ENCODE data around the gene APIP. TPM values are rescaled to one million over a fixed set of nuclear protein-coding genes. Genes with fewer than 3 reads are reported as not detected.
"Not testable (repeated sequence)": the region's sequence is repeated elsewhere in the genome, so short reads cannot be mapped to it uniquely, and the experiment has no call there.

APIP gene
- total and polyA plus RNA-seq, 8 donors = 7.6 to 42.9 (median 31.0) TPM

GRCh38 chr11:34904421-34904955 lies 11.7 kb downstream of the APIP start:
- 80 to 91% (median 87%) methylated on average over 3 of the region's 3 CpGs for WGBS, 5 donors
- H3K36me3 ChIP-seq = peaks cover 0 to 11% (median 3%) of the 10 kb centered on the region in 4 donors
- peaks cover 4 to 26% (median 14%) of the 10 kb centered on the region in 4 donors for H3K4me1 ChIP-seq
- intact Hi-C loops (cut with DNase I; ENCODE audit: low total_unique reads) = no loop called here
- H3K9me3 ChIP-seq = peaks cover 7 to 28% (median 20%) of the 10 kb centered on the region in 4 donors
- DNase-seq = no peak
- H3K27me3 ChIP-seq = no peaks in the 10 kb centered on the region
- no peak overlapping the region for H3K4me3 ChIP-seq
- no peak for TF ChIP-seq CTCF (IDR thresholded peaks at IDR 0.05)
- TF ChIP-seq POLR2A (IDR thresholded peaks at IDR 0.05) = no peak
- no peak for TF ChIP-seq EP300 (IDR thresholded peaks at IDR 0.05)
- TF ChIP-seq POLR2AphosphoS5 (IDR thresholded peaks at IDR 0.05) = no peak
- no peak overlapping the region for H3K27ac ChIP-seq

- intact Hi-C loops (cut with DNase I; ENCODE audit: low total_unique reads) = loop anchor here (10.0 kb wide), 1 partner anchor 315 kb away; no protein-coding TSS in a partner anchor
- WGBS, 5 donors = 95 to 98% (median 97%) methylated on average over 5 of the region's 5 CpGs
- Histone ChIP-seq H3K36me3 (peaks cover 0 to 6% (median 3%) of the 10 kb centered on the region in 4 donors), H3K4me1 (peaks cover 0 to 8% (median 0%) of the 10 kb centered on the region in 4 donors), H3K27me3 (no peaks in the 10 kb centered on the region), H3K9me3 (peaks cover 15 to 43% (median 32%) of the 10 kb centered on the region in 4 donors), H3K4me3 (no peak overlapping the region), H3K27ac (no peak overlapping the region)
- DNase-seq = peak in 1 of 2 donors; percentile 18
- no peak for TF ChIP-seq POLR2AphosphoS5 (IDR thresholded peaks at IDR 0.05)
- TF ChIP-seq CTCF (IDR thresholded peaks at IDR 0.05) = no peak
- TF ChIP-seq EP300 (IDR thresholded peaks at IDR 0.05) = no peak
- TF ChIP-seq POLR2A (IDR thresholded peaks at IDR 0.05) = no peak
These were observed 16.6 kb downstream of the APIP start for GRCh38 chr11:34899633-34900016.

- no peaks in the 10 kb centered on the region for H3K4me1 ChIP-seq
- no peaks in the 10 kb centered on the region for H3K27me3 ChIP-seq
- 93 to 99% (median 97%) methylated on average over 6 to 10 of the region's 10 CpGs for WGBS, 5 donors
- no peak overlapping the region for H3K4me3 ChIP-seq
- H3K9me3 ChIP-seq = peaks cover 15 to 43% (median 32%) of the 10 kb centered on the region in 4 donors
- DNase-seq = no peak
- no peak overlapping the region for H3K27ac ChIP-seq
- H3K36me3 ChIP-seq = peaks cover 0 to 6% (median 3%) of the 10 kb centered on the region in 4 donors
- intact Hi-C loops (cut with DNase I; ENCODE audit: low total_unique reads) = loop anchor here (10.0 kb wide), 1 partner anchor 314 kb away; no protein-coding TSS in a partner anchor
- TF ChIP-seq POLR2A (IDR thresholded peaks at IDR 0.05) (no peak), CTCF (IDR thresholded peaks at IDR 0.05) (no peak), POLR2AphosphoS5 (IDR thresholded peaks at IDR 0.05) (no peak), EP300 (IDR thresholded peaks at IDR 0.05) (no peak)
These were observed 17.7 kb downstream of the APIP start for GRCh38 chr11:34898474-34898873.

- H3K36me3 ChIP-seq = peaks cover 0 to 6% (median 3%) of the 10 kb centered on the region in 4 donors
- intact Hi-C loops (cut with DNase I; ENCODE audit: low total_unique reads) = loop anchor here (10.0 kb wide), 1 partner anchor 313 kb away; no protein-coding TSS in a partner anchor
- H3K9me3 ChIP-seq = peaks cover 15 to 43% (median 32%) of the 10 kb centered on the region in 4 donors
- H3K27ac ChIP-seq = no peak overlapping the region
- WGBS, 5 donors = 92 to 97% (median 94%) methylated on average over 3 of the region's 3 CpGs
- TF ChIP-seq CTCF (IDR thresholded peaks at IDR 0.05) (no peak), POLR2A (IDR thresholded peaks at IDR 0.05) (no peak), EP300 (IDR thresholded peaks at IDR 0.05) (no peak), POLR2AphosphoS5 (IDR thresholded peaks at IDR 0.05) (no peak)
- H3K27me3 ChIP-seq = no peaks in the 10 kb centered on the region
- no peak overlapping the region for H3K4me3 ChIP-seq
- DNase-seq = no peak
- H3K4me1 ChIP-seq = no peaks in the 10 kb centered on the region
These were observed 18.9 kb downstream of the APIP start for GRCh38 chr11:34897171-34897870.

GRCh38 chr11:34896191-34896590 lies 20.0 kb downstream of the APIP start:
- H3K27ac ChIP-seq, H3K27me3 ChIP-seq, H3K4me3 ChIP-seq, DNase-seq, H3K4me1 ChIP-seq, H3K36me3 ChIP-seq: not testable (repeated sequence)
- intact Hi-C loops (cut with DNase I; ENCODE audit: low total_unique reads) = loop anchor here (10.0 kb wide), 1 partner anchor 311 kb away; no protein-coding TSS in a partner anchor
- WGBS, 5 donors = 90 to 99% (median 95%) methylated on average over 3 of the region's 3 CpGs
- H3K9me3 ChIP-seq = peaks cover 15 to 38% (median 27%) of the 10 kb centered on the region in 4 donors

Measured in stomach (tissue), 9 donors.